Measurements from ENCODE around the gene PRKCZ. TPM values are rescaled to one million over a fixed set of nuclear protein-coding genes. Genes with fewer than 3 reads are reported as not detected.

PRKCZ gene
- total RNA-seq, 1 donor from 2014 or later = 1.3 TPM

DNA sequence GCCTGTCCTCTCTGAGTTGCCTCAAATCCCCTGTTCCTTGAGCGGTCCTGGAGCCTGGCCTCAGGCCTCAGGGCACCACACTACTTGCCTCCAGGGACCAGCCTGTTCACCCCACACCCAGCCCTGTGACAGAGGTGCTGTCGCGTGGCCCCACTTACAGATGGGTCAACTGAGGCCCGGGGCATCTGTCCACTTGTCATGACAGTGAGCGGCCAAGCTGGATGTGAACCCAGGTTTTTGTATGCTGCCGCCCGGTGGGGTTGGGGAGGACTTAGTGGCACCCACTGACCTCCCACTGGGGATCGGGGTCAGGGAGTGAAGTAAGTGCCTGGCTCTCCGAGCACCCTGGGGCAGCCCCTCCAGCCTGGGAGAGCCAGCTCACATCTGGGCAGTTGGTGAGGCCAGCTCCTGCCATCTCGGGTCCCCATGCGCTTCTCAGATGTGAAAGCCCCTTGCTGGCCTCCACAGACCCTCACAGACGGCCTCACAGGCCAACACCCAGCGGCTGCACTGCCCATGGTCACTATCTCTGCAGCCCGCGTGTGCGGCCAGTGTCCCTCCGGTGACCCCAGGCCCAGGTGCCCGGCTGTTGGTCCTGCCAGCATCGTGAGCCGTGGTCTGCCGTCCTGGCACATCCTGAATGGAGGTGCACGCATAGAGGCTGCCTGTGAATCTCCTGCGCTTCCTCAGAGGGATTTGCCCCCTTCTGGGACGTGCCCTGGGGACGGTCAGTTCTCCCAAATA lies 153.6 kb downstream of the PRKCZ start:
- Histone ChIP-seq H3K9me3 (no peaks in the 10 kb centered on the region), H3K36me3 (no peaks in the 10 kb centered on the region), H3K27me3 (no peaks in the 10 kb centered on the region), H3K27ac (peak overlapping the region; percentile 92), H3K4me3 (peak overlapping the region; percentile 60 to 71), H3K4me1 (peaks cover 34 to 51% of the 10 kb centered on the region in 2 donors)
- DNase-seq (ENCODE audit: low spot score in 2 of 2) = no peak
- TF ChIP-seq, protein P1, sequence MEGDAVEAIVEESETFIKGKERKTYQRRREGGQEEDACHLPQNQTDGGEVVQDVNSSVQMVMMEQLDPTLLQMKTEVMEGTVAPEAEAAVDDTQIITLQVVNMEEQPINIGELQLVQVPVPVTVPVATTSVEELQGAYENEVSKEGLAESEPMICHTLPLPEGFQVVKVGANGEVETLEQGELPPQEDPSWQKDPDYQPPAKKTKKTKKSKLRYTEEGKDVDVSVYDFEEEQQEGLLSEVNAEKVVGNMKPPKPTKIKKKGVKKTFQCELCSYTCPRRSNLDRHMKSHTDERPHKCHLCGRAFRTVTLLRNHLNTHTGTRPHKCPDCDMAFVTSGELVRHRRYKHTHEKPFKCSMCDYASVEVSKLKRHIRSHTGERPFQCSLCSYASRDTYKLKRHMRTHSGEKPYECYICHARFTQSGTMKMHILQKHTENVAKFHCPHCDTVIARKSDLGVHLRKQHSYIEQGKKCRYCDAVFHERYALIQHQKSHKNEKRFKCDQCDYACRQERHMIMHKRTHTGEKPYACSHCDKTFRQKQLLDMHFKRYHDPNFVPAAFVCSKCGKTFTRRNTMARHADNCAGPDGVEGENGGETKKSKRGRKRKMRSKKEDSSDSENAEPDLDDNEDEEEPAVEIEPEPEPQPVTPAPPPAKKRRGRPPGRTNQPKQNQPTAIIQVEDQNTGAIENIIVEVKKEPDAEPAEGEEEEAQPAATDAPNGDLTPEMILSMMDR (IDR thresholded peaks at IDR 0.05) = no peak
- intact Hi-C loops (cut with DNase I) = no loop called here

DNA sequence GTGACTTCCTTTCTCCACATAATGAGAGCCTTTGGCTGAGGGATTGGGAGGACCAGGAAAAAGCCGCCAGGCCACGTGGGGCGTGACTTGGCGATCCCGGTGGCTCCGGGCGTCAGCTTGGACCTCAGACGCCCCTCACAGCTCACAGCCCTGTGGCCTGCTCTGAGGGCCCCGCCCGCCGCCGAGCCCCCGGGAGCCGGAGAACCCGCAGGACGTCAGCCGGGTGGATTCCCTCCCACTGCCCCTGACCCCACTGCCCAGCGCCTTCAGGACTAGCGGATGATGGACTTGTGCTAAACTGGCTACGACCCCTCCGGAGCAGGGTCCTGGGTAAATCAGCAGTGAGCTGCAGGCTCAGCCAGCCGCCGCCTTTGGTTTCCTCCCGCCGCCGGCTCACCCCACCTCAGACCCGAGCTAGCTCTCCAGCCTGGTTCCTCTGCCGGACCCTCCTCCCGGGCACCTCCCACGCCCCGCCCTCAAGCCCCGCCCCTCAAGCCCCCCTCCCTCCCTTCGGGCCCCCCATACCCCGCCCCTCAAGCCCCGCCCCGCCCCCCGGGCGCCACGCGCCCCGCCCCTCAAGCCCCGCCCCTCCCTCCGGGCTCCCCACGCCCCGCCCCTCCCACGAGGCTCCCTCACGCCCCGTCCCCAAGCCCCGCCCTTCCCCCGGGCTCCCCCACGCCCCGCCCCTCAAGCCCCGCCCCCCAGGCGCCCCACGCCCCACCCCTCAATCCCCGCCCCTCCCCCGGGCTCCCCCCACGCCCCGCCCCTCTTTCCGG lies 154.4 kb downstream of the PRKCZ start:
- peak in 1 of 2 donors; percentile 93 for DNase-seq (ENCODE audit: low spot score in 2 of 2)
- TF ChIP-seq, protein P1 (IDR thresholded peaks at IDR 0.05) = no peak
- no peaks in the 10 kb centered on the region for H3K36me3 ChIP-seq
- H3K27ac ChIP-seq = peak overlapping the region; percentile 92
- H3K4me1 ChIP-seq = peaks cover 38 to 55% of the 10 kb centered on the region in 2 donors
- H3K9me3 ChIP-seq = no peaks in the 10 kb centered on the region
- peak overlapping the region; percentile 60 to 71 for H3K4me3 ChIP-seq
- intact Hi-C loops (cut with DNase I) = no loop called here
- H3K27me3 ChIP-seq = no peaks in the 10 kb centered on the region

DNA sequence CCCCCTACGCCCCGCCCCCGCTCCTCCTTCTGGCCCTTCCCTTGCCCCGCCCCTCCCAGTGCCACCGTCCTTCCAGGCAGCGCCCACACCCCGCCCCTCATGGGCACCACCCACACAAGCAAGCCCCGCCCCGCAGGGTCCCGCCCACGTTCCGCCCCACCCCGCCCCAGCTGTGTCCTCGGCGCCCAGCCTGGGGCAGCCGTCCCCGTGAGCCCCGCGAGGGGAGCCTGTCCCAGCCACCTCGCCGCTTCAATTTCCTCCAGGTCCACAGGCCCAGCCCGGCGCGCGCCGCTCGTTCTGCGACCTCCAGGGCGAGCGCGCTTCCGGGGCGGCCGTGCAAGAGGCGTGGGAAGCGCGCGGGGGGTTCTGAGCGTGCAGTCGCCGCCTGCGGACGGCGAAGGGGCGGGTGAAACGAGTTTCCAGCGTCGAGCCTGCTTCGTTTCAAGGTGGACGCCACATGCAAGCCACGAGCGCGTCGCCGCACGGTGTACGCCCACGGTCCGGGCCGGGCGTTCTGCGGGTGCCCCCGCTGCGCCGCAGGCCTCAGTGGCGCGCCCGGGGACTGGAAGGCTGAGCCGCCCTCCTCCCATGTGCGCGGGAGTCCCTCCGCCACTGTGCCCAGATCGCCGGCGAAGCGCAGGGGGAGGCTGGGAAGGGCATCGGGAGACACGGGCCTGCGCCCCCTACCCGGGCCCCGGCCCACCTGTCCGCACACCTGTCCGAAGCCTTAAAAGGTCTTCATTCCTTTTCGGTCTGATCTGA lies 155.2 kb downstream of the PRKCZ start:
- Histone ChIP-seq H3K4me1 (peaks cover 36 to 55% of the 10 kb centered on the region in 2 donors), H3K4me3 (peak overlapping the region; percentile 47 to 61), H3K36me3 (no peaks in the 10 kb centered on the region), H3K9me3 (no peaks in the 10 kb centered on the region), H3K27ac (peak overlapping the region; percentile 96 to 98), H3K27me3 (no peaks in the 10 kb centered on the region)
- intact Hi-C loops (cut with DNase I) = no loop called here
- peak; percentile 82 to 97 for DNase-seq (ENCODE audit: low spot score in 2 of 2)
- TF ChIP-seq, protein P1 (IDR thresholded peaks at IDR 0.05) = peak in 1 of 3 experiments; percentile 19

DNA sequence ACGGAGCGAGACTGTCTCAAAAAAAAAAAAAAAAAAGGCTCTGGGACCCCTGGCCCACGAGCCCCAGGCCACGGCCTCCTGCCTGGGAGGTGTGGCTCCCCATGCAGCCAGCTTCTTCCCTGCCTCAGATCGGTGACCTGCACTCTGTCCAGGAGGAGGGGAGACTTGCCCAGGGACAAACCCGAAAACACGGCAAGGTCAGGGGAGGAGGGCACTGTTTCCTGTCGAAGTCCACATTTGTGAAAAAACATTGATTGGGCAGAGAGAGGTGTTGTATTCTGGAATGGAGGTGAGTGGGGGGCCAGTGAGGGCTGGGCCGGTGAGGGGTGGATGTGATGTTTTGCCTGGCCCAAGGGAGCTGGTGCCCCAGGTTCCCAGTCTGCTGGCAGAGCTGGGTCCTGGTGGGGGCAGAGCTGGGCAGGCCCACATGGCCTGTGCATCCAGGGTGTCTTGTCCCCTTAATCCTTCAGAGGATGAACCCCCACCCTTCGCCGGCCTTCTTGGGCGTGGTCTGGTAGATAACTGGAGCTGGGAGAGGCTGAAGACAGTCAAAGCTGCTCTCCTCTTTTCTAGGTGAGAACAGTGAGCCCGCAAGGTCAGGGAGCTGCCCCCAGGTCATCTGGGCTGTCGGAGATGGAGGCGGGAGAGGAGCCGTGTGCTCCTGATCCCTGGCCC lies 156.7 kb downstream of the PRKCZ start:
- H3K4me1 ChIP-seq = peaks cover 36 to 59% of the 10 kb centered on the region in 2 donors
- H3K27me3 ChIP-seq = no peaks in the 10 kb centered on the region
- H3K27ac ChIP-seq = peak overlapping the region; percentile 96 to 98
- no peak for DNase-seq (ENCODE audit: low spot score in 2 of 2)
- H3K4me3 ChIP-seq = peak overlapping the region; percentile 34 to 49
- no peaks in the 10 kb centered on the region for H3K9me3 ChIP-seq
- TF ChIP-seq, protein P1 (IDR thresholded peaks at IDR 0.05) = no peak
- intact Hi-C loops (cut with DNase I) = no loop called here
- no peaks in the 10 kb centered on the region for H3K36me3 ChIP-seq

Measured in ascending aorta (tissue), 2 donors.